ENCODE data around the gene LNPK. TPM values are rescaled to one million over a fixed set of nuclear protein-coding genes. Genes with fewer than 3 reads are reported as not detected.

LNPK gene
- polyA plus RNA-seq, 3 donors = 8.1 to 15.3 (median 11.7) TPM

- Histone ChIP-seq H3K9ac (ENCODE audit: insufficient read depth, low read length, poor library complexity, severe bottlenecking) (no peak overlapping the region), H3K4me1 (ENCODE audit: control insufficient read depth in 1 of 2, insufficient read depth in 2 of 2, low read length in 2 of 2) (no peaks in the 10 kb centered on the region), H3K27ac (ENCODE audit: low read depth in 1 of 2, low read length in 2 of 2) (no peak overlapping the region), H3K27me3 (ENCODE audit: control insufficient read depth in 2 of 2, insufficient read depth in 2 of 2, low read length in 2 of 2) (peaks cover 11 to 30% of the 10 kb centered on the region in 2 donors), H3K4me2 (replicated peaks; ENCODE audit: extremely low read depth, low read length, poor library complexity, severe bottlenecking) (no peak overlapping the region), H4K20me1 (ENCODE audit: insufficient read depth, low read length) (no peaks in the 10 kb centered on the region), H3K36me3 (replicated peaks in 1 of 2; ENCODE audit: control insufficient read depth in 1 of 2, insufficient read depth in 2 of 2, low read length in 2 of 2) (no peaks in the 10 kb centered on the region), H3K79me2 (ENCODE audit: insufficient read depth, low read length) (no peaks in the 10 kb centered on the region), H3K9me3 (replicated peaks in 1 of 2; ENCODE audit: control insufficient read depth in 1 of 2, insufficient read depth in 1 of 2, low read length in 2 of 2) (no peaks in the 10 kb centered on the region), H2AFZ (ENCODE audit: insufficient read depth, low read depth, low read length, poor library complexity, severe bottlenecking) (no peak overlapping the region), H3K4me3 (replicated peaks in 1 of 3; ENCODE audit: low read depth in 2 of 3, low read length in 3 of 3) (no peak overlapping the region)
- H3K9me3 Mint-ChIP-seq = peaks cover 0 to 9% (median 3%) of the 10 kb centered on the region in 7 donors
- no peaks in the 10 kb centered on the region for H3K4me1 Mint-ChIP-seq
- no peaks in the 10 kb centered on the region for H3K36me3 Mint-ChIP-seq
- no peak overlapping the region for H3K4me3 Mint-ChIP-seq
- DNase-seq = no peak
- intact Hi-C loops (cut with micrococcal nuclease) = no loop called here
- H3K27me3 Mint-ChIP-seq (ENCODE audit: low read depth in 3 of 3) = peaks cover 20 to 25% (median 21%) of the 10 kb centered on the region in 3 donors
- H3K27ac Mint-ChIP-seq = no peak overlapping the region
- no CpG with 5 or more reads among the region's 2 CpGs for WGBS (ENCODE audit: insufficient coverage)
- TF ChIP-seq CTCF (IDR thresholded peaks at IDR 0.05) = no peak
Observed at GRCh38 chr2:176024083-176024482, 22.0 kb upstream of the LNPK start.

DNA sequence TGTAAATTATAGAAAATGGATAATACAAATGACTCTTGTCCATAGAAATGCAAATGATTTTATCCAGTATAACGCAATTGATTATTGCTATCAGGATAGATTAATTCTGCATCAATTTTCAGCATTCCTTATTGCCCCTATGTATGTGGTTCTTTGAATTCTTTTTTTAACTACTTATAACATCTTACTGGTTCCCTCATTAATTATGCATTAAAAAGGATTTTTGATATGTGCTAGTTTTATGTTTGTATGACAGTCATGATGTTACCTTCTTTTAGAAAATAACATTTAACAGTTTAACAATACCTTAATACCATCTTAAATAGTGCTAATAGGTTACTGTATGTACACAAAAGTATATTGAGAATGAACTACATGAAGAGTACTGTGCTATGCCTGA is 20.0 kb upstream of the LNPK start:
- Histone ChIP-seq H3K27ac (ENCODE audit: low read depth in 1 of 2, low read length in 2 of 2) (no peak overlapping the region), H4K20me1 (ENCODE audit: insufficient read depth, low read length) (no peaks in the 10 kb centered on the region), H3K79me2 (ENCODE audit: insufficient read depth, low read length) (no peaks in the 10 kb centered on the region), H3K9ac (ENCODE audit: insufficient read depth, low read length, poor library complexity, severe bottlenecking) (no peak overlapping the region), H3K4me1 (ENCODE audit: control insufficient read depth in 1 of 2, insufficient read depth in 2 of 2, low read length in 2 of 2) (no peaks in the 10 kb centered on the region), H3K4me2 (replicated peaks; ENCODE audit: extremely low read depth, low read length, poor library complexity, severe bottlenecking) (no peak overlapping the region), H2AFZ (ENCODE audit: insufficient read depth, low read depth, low read length, poor library complexity, severe bottlenecking) (no peak overlapping the region), H3K36me3 (replicated peaks in 1 of 2; ENCODE audit: control insufficient read depth in 1 of 2, insufficient read depth in 2 of 2, low read length in 2 of 2) (no peaks in the 10 kb centered on the region), H3K4me3 (replicated peaks in 1 of 3; ENCODE audit: low read depth in 2 of 3, low read length in 3 of 3) (no peak overlapping the region), H3K27me3 (ENCODE audit: control insufficient read depth in 2 of 2, insufficient read depth in 2 of 2, low read length in 2 of 2) (peaks cover 4 to 11% of the 10 kb centered on the region in 2 donors), H3K9me3 (replicated peaks in 1 of 2; ENCODE audit: control insufficient read depth in 1 of 2, insufficient read depth in 1 of 2, low read length in 2 of 2) (no peaks in the 10 kb centered on the region)
- Mint-ChIP-seq H3K4me1 (no peaks in the 10 kb centered on the region), H3K27ac (no peak overlapping the region), H3K36me3 (no peaks in the 10 kb centered on the region), H3K4me3 (no peak overlapping the region), H3K9me3 (peaks cover 0 to 9% (median 3%) of the 10 kb centered on the region in 7 donors), H3K27me3 (ENCODE audit: low read depth in 3 of 3) (peaks cover 15 to 21% (median 15%) of the 10 kb centered on the region in 3 donors)
- DNase-seq = no peak
- intact Hi-C loops (cut with micrococcal nuclease) = no loop called here
- TF ChIP-seq CTCF (IDR thresholded peaks at IDR 0.05) = no peak
- no CpG with 5 or more reads among the region's 1 CpG for WGBS (ENCODE audit: insufficient coverage)

Measured in CD14-positive monocyte (primary cell).